Activated T-cell treated with anti-CD3 and anti-CD28 coated beads, Interleukin-2, amount 50 U/mL, for 48 hours (primary cell): ENCODE data around the gene LAIR2.

ENCODE experiments used
- DNase-seq, 2 experiments: peaks; one replicate each; pipeline ENCODE4 v3.0.0-alpha.2; 2020

Gene LAIR2

DNA sequence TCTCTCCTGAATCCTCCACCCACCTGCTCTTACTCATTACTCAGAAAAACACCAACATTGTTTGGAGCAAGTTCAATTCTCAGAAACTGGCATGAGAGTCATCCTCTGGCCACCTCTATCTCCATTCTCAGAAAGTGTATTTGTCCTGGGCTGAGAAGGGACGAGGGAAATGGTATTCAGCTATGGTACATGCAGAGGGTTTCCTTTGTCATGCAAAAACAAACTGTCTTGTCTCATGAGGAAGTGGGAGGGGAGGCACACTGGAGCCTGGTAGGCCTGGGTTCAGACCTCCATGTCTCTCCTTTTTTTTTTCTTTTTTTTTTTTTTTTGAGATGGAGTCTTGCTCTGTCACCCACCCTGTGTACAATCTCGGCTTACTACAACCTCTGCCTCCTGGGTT, 39.1 kb downstream of the LAIR2 start:
- no peak for DNase-seq

DNA sequence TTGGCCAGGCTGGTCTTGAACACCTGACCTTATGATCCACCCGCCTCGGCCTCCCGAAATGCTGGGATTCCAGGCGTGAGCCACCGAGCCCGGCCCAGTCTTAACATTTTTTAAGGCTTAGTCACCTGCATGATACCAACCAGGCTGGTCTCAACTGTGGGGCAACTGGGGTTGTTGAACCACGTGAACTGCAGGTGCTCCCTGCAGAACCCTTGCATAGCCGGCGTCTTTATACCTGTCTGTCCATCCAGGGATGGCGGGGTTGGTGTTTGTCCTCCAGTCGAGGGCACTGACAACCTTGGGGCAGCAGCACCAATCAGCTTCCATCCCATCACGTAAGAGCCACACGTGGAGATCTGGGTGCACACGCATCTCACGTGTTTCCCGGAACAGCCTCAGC, 46.2 kb downstream of the LAIR2 start:
- no peak for DNase-seq

DNA sequence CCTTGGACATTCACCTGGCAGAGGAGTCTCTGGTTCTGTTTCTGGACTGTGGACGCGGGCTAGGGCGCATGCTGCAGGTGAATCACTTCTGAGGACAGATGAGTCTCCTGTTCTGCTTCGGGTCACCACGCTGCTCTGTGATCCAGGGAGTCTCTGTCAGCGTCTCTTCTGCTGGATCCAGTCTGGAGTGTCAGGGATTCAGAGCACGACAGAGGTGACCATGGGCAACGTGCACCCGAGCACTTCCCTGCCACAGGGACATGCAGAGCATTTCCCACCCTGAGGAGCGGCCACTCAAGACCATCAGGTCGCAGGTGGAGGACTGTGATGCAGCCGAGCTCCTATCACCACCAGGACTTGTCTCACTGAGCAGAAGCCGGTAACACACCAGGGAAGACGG, 46.6 kb downstream of the LAIR2 start:
- no peak for DNase-seq

DNA sequence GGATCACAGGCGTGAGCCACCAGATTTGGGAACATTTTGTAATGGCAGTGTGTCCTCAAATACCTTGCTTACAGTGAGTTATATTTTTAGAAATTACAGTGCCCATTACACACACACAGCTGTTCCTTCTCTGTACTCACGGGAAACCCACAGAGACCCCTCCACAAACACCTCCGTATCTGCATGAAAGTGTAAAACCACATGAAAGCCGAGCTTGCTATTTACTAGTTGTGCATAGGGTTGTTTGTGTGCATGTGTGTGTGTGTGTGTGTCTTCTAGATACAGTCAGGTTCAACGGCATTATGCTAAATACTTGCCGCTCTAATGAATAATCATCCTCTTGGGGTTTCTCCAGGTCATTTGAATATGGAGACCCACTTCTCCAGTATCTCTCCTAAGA, 48.7 kb downstream of the LAIR2 start:
- DNase-seq: no peak

DNA sequence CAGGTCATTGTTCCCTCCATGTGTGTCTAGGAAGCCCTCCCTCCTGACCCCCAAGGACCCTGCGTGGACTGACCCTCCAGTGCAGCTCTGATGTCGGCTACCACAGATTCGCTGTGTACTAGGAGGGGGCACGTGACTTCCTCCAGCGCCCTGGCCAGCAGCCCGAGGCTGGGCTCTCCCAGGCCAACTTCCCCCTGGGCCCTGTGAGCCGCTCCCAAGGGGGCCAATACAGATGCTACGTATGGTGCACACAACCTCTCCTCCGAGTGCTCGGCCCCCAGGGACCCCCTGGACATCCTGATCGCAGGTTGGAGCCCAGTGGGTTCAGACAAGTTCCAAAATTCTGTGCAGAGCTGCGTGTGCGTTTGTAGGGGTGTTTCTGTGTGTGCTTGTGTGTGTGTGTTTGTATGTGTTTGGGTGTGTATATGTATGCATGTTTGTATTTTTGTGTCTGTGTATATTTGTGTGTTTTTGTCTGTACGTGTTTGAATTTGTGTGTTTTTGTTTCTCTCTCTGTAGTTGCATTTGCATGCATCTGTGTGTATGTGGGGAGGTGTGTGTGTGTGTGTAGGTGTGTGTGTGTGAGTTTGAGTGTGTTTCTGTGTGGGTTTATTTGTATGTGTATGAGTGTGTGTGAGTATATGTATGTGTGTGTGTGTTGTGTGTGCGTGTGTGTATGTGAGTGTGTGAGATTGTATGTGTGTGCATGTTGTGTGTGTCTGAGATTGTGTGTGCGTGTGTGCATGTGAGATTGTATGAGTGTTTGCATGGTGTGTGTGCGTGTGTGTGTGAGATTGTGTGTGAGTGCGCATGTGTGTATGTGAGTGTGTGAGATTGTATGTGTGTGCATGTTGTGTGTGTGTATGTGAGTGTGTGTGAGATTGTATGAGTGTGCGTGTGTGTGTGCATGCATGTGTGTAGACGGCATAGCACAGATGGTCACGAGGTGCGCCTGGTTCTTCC, 49.6 kb downstream of the LAIR2 start:
- DNase-seq: no peak

DNA sequence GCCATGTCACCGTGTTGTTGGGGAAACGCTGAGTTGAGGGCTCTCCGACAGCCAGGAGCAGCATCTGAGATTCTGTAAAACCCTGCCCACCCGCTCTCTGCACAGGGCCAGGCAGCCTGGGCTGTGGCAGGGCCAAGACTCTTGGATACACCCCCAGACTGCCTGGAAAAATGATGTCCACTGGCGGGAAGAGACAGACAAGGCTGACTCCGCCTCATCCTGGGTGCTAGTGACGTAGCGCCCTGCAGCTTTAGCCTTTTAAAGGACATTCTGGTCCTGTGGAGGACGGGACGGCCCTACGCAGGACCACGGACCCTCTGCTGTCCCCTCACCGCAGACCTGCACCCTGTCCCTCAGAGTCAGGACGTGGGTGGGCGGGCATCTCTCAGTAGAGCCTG, 50.3 kb downstream of the LAIR2 start:
- no peak for DNase-seq

DNA sequence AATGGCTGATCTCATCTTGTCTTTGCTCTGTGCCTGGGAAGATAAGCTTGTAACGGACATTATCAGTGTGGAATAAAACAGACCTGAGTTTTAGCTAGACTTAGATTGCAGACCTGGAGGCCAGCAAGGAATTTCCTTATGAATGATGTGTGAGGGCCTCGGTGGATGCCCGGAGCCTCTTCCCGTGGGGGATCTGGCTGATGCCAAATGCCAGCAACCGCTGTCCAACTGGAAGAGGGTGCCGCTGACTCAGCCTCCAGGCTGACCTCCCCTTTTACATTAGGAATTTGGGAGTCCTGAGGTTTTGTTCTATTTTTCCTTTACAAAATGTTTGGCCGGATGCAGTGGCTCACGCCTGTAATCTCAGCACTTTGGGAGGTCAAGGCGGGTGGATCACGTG, 51.4 kb downstream of the LAIR2 start:
- DNase-seq: no peak

DNA sequence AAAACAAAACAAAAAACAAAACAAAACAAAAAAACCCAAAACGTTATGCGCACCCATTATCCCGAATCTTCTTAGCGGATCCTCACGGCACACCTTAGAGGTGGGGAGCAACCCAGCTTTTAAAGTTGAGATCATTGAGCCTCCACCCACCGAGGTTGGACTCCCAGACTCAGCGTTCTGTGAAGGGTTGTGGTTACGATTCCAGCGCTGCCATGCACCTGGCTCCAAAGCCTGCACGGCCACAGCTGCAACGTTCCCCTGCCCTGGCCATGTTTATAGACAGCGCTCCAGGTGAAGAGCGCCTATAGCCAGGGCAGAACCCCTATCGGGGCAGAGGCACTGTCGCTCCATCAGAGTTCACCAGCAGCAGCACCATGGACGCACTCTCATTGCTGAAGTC, 52.3 kb downstream of the LAIR2 start:
- no peak for DNase-seq

DNA sequence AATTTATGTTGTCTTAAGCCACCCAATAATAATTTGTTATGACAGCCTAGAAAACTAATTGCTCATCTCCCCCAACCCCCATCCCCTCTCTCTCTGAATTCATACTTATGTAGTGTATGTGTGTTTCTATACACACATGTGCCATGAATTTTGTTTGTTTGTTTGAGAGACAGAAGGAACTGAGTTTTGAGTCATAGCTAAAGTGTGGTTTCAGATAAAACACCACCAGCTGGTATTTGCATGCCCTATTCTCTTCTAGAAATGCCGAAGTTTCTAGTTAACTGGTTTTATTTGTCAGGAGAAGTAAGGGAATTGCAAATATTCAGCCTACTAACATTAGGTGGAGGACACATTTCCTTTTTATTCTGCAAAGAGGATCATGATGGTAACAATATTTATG, 53.6 kb downstream of the LAIR2 start:
- DNase-seq: no peak

DNA sequence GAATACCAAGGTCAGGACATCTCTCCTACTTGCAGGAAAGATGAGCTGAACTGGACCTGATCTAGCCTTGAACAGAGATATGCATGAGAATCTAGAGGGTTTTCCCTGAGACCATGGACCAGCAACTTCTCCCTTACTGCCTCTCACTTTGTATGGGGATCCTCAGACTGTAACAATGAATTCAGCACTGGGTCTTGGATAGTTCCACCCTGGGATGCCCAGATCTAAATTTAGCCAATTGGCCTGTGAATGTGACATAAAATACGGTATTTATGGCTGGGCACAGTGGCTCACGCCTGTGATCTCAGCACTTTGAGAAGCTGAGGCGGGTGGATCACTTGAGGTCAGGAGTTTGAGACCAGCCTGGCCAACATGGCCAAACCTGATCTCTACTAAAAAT, 55.7 kb downstream of the LAIR2 start:
- DNase-seq: no peak
